GM23338 (cell line): ENCODE results near the gene MALRD1. TPM values are rescaled to one million over a fixed set of nuclear protein-coding genes. Genes with fewer than 3 reads are reported as not detected.
"Not testable (repeated sequence)": the region's sequence is repeated elsewhere in the genome, so short reads cannot be mapped to it uniquely, and the experiment has no call there.

ENCODE experiments used
- ATAC-seq: fragments of 200-7000 bp; cut with Tn5 transposase; 3 replicates; pipeline ENCODE4 v1.9.1; 2020
- DNase-seq: peaks from one replicate; pipeline ENCODE4 v3.0.0-alpha.2; 2015; ENCODE audit warnings: low spot score
- H2AFZ ChIP-seq: fragments of 200-600 bp; sonication (generic); 2 replicates; pipeline ENCODE4 v1.8.0; 2016; ENCODE audit warnings: antibody characterized with exemption, mild to moderate bottlenecking, moderate library complexity
- H3F3A ChIP-seq: fragments of 200-600 bp; sonication (generic); replicated peaks from 2 replicates; pipeline ENCODE4 v1.8.0; 2017; ENCODE audit warnings: antibody characterized with exemption, mixed run types, low read depth
- H3K27ac ChIP-seq: fragments of 200-600 bp; sonication (generic); 2 replicates; pipeline ENCODE4 v1.6.1; 2016; ENCODE audit warnings: low read depth
- H3K27me3 ChIP-seq: fragments of 200-600 bp; sonication (generic); 2 replicates; pipeline ENCODE4 v1.8.0; 2016; ENCODE audit warnings: mild to moderate bottlenecking, mixed run types, moderate library complexity; ENCODE audit not compliant: insufficient read depth
- H3K36me3 ChIP-seq: fragments of 200-600 bp; sonication (generic); 2 replicates; pipeline ENCODE4 v1.8.0; 2016; ENCODE audit warnings: mild to moderate bottlenecking; ENCODE audit not compliant: insufficient read depth
- H3K4me1 ChIP-seq: fragments of 200-600 bp; sonication (generic); 2 replicates; pipeline ENCODE4 v1.8.0; 2016; ENCODE audit warnings: mild to moderate bottlenecking, moderate library complexity; ENCODE audit not compliant: insufficient read depth
- H3K4me2 ChIP-seq: fragments of 200-600 bp; sonication (generic); 2 replicates; pipeline ENCODE4 v1.7.1; 2017; ENCODE audit warnings: mixed run types
- H3K4me3 ChIP-seq: fragments of 200-600 bp; sonication (generic); 2 replicates; pipeline ENCODE4 v1.6.1; 2016; ENCODE audit warnings: mixed run types
- H3K79me2 ChIP-seq: fragments of 200-600 bp; sonication (generic); replicated peaks from 2 replicates; pipeline ENCODE4 v1.8.0; 2017; ENCODE audit warnings: mild to moderate bottlenecking; ENCODE audit not compliant: insufficient read depth
- H3K9me2 ChIP-seq: fragments of 200-600 bp; sonication (generic); 2 replicates; pipeline ENCODE4 v1.8.0; 2017; ENCODE audit not compliant: insufficient read depth
- H4K20me1 ChIP-seq: fragments of 200-600 bp; sonication (generic); replicated peaks from 2 replicates; pipeline ENCODE4 v1.8.0; 2017; ENCODE audit warnings: mild to moderate bottlenecking; ENCODE audit not compliant: insufficient read depth
- H3K27ac Mint-ChIP-seq: 2 replicates; pipeline ENCODE4 v1.8.0; 2020; ENCODE audit warnings: inconsistent platforms, mild to moderate bottlenecking, moderate library complexity, mixed read lengths
- H3K27me3 Mint-ChIP-seq: 3 replicates; pipeline ENCODE4 v1.8.0; 2022; ENCODE audit warnings: low read depth, mild to moderate bottlenecking, moderate library complexity, mixed read lengths, inconsistent platforms; ENCODE audit not compliant: insufficient read depth, poor library complexity
- H3K36me3 Mint-ChIP-seq: 3 replicates; pipeline ENCODE4 v1.8.0; 2021; ENCODE audit warnings: low read depth, mild to moderate bottlenecking, inconsistent platforms, moderate library complexity, mixed read lengths
- H3K4me1 Mint-ChIP-seq: 3 replicates; pipeline ENCODE4 v1.8.0; 2020; ENCODE audit warnings: mild to moderate bottlenecking, inconsistent platforms, mixed read lengths
- H3K4me3 Mint-ChIP-seq: 3 replicates; pipeline ENCODE4 v1.8.0; 2021; ENCODE audit warnings: moderate library complexity, mild to moderate bottlenecking, inconsistent platforms, mixed read lengths
- H3K9me3 Mint-ChIP-seq: 3 replicates; pipeline ENCODE4 v1.8.0; 2020; ENCODE audit warnings: moderate library complexity, mild to moderate bottlenecking, inconsistent platforms, mixed read lengths
- CREB1 ChIP-seq: fragments of 250-450 bp; sonication (Bioruptor Pico); IDR thresholded peaks from 2 replicates; pipeline ENCODE4 v1.5.0; 2020; ENCODE audit warnings: low read depth, mild to moderate bottlenecking, moderate library complexity
- CTCF ChIP-seq, 2 experiments: fragments of 200-600 bp in 1 of 2; sonication (generic) in 1 of 2; conservative IDR thresholded peaks; 2 replicates each; pipeline versions ENCODE4 v1.5.1 to v1.6.1; 2016 to 2017; ENCODE audit warnings: antibody characterized with exemption in 2 of 2, low read depth in 2 of 2, mild to moderate bottlenecking in 2 of 2, moderate library complexity in 1 of 2
- JUNB ChIP-seq: IDR thresholded peaks from one replicate; pipeline ENCODE4 v1.6.1; 2016; ENCODE audit warnings: antibody characterized with exemption; ENCODE audit not compliant: unreplicated experiment
- NANOG ChIP-seq: IDR thresholded peaks from 2 replicates; pipeline ENCODE4 v1.6.1; 2016; ENCODE audit warnings: antibody characterized with exemption, borderline replicate concordance
- POLR2AphosphoS5 ChIP-seq: IDR thresholded peaks from 2 replicates; pipeline ENCODE4 v1.6.1; 2016; ENCODE audit warnings: antibody characterized with exemption, low read depth
- REST ChIP-seq: IDR thresholded peaks from one replicate; pipeline ENCODE4 v1.6.1; 2018; ENCODE audit warnings: antibody characterized with exemption; ENCODE audit not compliant: unreplicated experiment
- STAT1 ChIP-seq: IDR thresholded peaks from one replicate; pipeline ENCODE4 v1.6.1; 2016; ENCODE audit warnings: antibody characterized with exemption; ENCODE audit not compliant: unreplicated experiment
- ZNF114 ChIP-seq: fragments of 250-450 bp; sonication (Bioruptor Pico); IDR thresholded peaks from 2 replicates; pipeline ENCODE4 v1.5.0; 2020; ENCODE audit warnings: mild to moderate bottlenecking, moderate library complexity
- ZNF331 ChIP-seq: fragments of 250-450 bp; sonication (Bioruptor Pico); IDR thresholded peaks from 2 replicates; pipeline ENCODE4 v1.5.0; 2020; ENCODE audit warnings: low read depth, mild to moderate bottlenecking, moderate library complexity
- polyA plus RNA-seq: library from polyadenylated mRNA; unstranded; fragments of >200 nt; fragmentation: Nextera tagmentation; extraction: Ambion mirVana; gene quantifications from 2 replicates; pipeline ENCODE4 v1.2.1, GENCODE V29; 2016
- total RNA-seq: library from RNA; depleted of rRNA; stranded (reverse); fragments of >200 nt; shearing (Covaris generic); gene quantifications from 2 replicates; pipeline ENCODE4 v1.2.3, GENCODE V29; 2014
- TF ChIP-seq, protein P1 (sequence below): IDR thresholded peaks from 2 replicates; pipeline ENCODE4 v1.6.1; 2016; ENCODE audit warnings: antibody characterized with exemption

Gene MALRD1
- total and polyA plus RNA-seq, 2 experiments from 2014 or later = 0.42 to 1.9 TPM

DNA sequence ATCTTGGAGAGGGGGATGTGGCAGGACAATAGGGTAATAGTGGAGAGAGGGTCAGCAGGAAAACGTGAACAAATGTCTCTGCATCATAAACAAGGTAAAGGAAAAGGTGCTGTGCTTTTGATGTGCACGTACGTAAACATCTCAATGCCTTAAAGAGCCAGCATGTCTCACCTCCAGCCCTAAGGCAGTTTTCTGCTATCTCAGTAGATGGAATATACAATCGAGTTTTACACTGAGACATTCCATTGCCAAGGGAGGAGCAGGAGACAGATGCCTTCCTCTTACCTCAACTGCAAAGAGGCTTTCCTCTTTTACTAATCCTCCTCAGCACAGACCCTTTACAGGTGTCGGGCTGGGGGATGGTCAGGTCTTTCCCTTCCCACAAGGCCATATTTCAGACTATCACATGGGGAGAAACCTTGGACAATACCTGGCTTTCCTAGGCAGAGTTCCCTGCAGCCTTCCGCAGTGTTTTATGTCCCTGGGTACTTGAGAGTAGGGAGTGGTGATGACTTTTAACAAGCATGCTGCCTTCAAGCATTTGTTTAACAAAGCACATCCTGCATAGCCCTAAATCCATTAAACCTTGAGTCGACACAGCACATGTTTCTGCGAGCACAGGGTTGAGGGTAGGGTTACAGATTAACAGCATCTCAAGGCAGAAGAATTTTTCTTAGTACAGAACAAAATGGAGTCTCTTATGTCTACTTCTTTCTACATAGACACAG lies 461.6 kb downstream of the MALRD1 start:
- peaks cover 19% of the 10 kb centered on the region for H3K9me2 ChIP-seq
- not testable (repeated sequence) for H3K36me3 Mint-ChIP-seq, H3K27me3 Mint-ChIP-seq, H4K20me1 ChIP-seq, H3K36me3 ChIP-seq, H3K4me3 ChIP-seq, H3K9me3 Mint-ChIP-seq, H3F3A ChIP-seq, H3K79me2 ChIP-seq, ATAC-seq, H3K4me3 Mint-ChIP-seq, H3K27me3 ChIP-seq
- H3K4me1 ChIP-seq = peaks cover 17% of the 10 kb centered on the region; the same call in 1 of the 2 replicates
- H3K4me2 ChIP-seq = 0 out of 2 replicates have a peak overlapping the region, but pooled peaks have one; percentile 13
- H3K27ac ChIP-seq = peak overlapping the region; percentile 51; the same call in 1 of the 2 replicates
- Mint-ChIP-seq H3K4me1 (peaks cover 15% of the 10 kb centered on the region), H3K27ac (peak overlapping the region; percentile 60; the same call in 1 of the 2 replicates)
- H2AFZ ChIP-seq = peak overlapping the region; percentile 56
- peak; percentile 28 for DNase-seq

- Histone ChIP-seq H3K36me3 (no peaks in the 10 kb centered on the region), H3F3A (no peaks in the 10 kb centered on the region), H4K20me1 (no peaks in the 10 kb centered on the region), H3K9me2 (no peaks in the 10 kb centered on the region), H3K27me3 (no peaks in the 10 kb centered on the region), H3K79me2 (no peaks in the 10 kb centered on the region), H3K4me3 (no peak overlapping the region), H3K4me1 (no peaks in the 10 kb centered on the region), H3K27ac (no peak overlapping the region), H2AFZ (no peak overlapping the region), H3K4me2 (no peak overlapping the region)
- peaks cover 4% of the 10 kb centered on the region; the same call in 1 of the 3 replicates for H3K36me3 Mint-ChIP-seq
- ATAC-seq (no peak), DNase-seq (no peak)
- H3K9me3 Mint-ChIP-seq = peaks cover 8% of the 10 kb centered on the region; the same call in 2 of the 3 replicates
- no peak overlapping the region for H3K4me3 Mint-ChIP-seq
- H3K27me3 Mint-ChIP-seq = no peaks in the 10 kb centered on the region
- no peaks in the 10 kb centered on the region for H3K4me1 Mint-ChIP-seq
- no peak overlapping the region for H3K27ac Mint-ChIP-seq
- no peak for TF ChIP-seq REST
- TF ChIP-seq POLR2AphosphoS5 = no peak
- TF ChIP-seq JUNB = no peak
- no peak for TF ChIP-seq CTCF (conservative IDR thresholded peaks at IDR 0.05; ENCODE audit: low read depth in 2 of 2)
- no peak for TF ChIP-seq ZNF331 (CRISPR knock-in tag)
- TF ChIP-seq STAT1 = no peak
- TF ChIP-seq, protein P1, sequence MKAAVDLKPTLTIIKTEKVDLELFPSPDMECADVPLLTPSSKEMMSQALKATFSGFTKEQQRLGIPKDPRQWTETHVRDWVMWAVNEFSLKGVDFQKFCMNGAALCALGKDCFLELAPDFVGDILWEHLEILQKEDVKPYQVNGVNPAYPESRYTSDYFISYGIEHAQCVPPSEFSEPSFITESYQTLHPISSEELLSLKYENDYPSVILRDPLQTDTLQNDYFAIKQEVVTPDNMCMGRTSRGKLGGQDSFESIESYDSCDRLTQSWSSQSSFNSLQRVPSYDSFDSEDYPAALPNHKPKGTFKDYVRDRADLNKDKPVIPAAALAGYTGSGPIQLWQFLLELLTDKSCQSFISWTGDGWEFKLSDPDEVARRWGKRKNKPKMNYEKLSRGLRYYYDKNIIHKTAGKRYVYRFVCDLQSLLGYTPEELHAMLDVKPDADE = no peak
- no peak for TF ChIP-seq CREB1 (CRISPR knock-in tag)
- TF ChIP-seq NANOG = no peak
- no peak for TF ChIP-seq ZNF114 (CRISPR knock-in tag)
Observed at GRCh38 chr10:19518109-19518508, 469.5 kb downstream of the MALRD1 start.
